ENCODE data around the gene HBS1L.

GRCh38 chr6:134997133-134997995 lies 57.3 kb downstream of the HBS1L start:
- TF ChIP-seq, protein P1, sequence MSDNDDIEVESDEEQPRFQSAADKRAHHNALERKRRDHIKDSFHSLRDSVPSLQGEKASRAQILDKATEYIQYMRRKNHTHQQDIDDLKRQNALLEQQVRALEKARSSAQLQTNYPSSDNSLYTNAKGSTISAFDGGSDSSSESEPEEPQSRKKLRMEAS (CRISPR knock-in tag; IDR thresholded peaks at IDR 0.05), result no peak
- TF ChIP-seq IRF2 (CRISPR knock-in tag; IDR thresholded peaks at IDR 0.05; ENCODE audit: borderline replicate concordance, low read depth) (no peak), FOXP1 (CRISPR knock-in tag; IDR thresholded peaks at IDR 0.05; ENCODE audit: borderline replicate concordance) (no peak), GABPB1 (CRISPR knock-in tag; IDR thresholded peaks at IDR 0.05) (no peak), ATF1 (CRISPR knock-in tag; IDR thresholded peaks at IDR 0.05) (no peak), JUN (CRISPR knock-in tag; IDR thresholded peaks at IDR 0.05) (no peak)
- TF ChIP-seq, protein P2, sequence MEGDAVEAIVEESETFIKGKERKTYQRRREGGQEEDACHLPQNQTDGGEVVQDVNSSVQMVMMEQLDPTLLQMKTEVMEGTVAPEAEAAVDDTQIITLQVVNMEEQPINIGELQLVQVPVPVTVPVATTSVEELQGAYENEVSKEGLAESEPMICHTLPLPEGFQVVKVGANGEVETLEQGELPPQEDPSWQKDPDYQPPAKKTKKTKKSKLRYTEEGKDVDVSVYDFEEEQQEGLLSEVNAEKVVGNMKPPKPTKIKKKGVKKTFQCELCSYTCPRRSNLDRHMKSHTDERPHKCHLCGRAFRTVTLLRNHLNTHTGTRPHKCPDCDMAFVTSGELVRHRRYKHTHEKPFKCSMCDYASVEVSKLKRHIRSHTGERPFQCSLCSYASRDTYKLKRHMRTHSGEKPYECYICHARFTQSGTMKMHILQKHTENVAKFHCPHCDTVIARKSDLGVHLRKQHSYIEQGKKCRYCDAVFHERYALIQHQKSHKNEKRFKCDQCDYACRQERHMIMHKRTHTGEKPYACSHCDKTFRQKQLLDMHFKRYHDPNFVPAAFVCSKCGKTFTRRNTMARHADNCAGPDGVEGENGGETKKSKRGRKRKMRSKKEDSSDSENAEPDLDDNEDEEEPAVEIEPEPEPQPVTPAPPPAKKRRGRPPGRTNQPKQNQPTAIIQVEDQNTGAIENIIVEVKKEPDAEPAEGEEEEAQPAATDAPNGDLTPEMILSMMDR (IDR thresholded peaks at IDR 0.05), result no peak
- TF ChIP-seq, protein P3, sequence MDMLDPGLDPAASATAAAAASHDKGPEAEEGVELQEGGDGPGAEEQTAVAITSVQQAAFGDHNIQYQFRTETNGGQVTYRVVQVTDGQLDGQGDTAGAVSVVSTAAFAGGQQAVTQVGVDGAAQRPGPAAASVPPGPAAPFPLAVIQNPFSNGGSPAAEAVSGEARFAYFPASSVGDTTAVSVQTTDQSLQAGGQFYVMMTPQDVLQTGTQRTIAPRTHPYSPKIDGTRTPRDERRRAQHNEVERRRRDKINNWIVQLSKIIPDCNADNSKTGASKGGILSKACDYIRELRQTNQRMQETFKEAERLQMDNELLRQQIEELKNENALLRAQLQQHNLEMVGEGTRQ (CRISPR knock-in tag; IDR thresholded peaks at IDR 0.05), result no peak

All from WTC11 (cell line).